ENCODE data around the gene PSMD6.

- no peak for TF ChIP-seq CTCF (conservative IDR thresholded peaks at IDR 0.05 in 1 of 2, IDR thresholded peaks at IDR 0.05 in 1 of 2; ENCODE audit: low read depth in 1 of 2, low read length in 2 of 2)
- TF ChIP-seq EZH2 (IDR thresholded peaks at IDR 0.05; ENCODE audit: low read length, missing control alignments) = no peak
Measured at GRCh38 chr3:64064804-64065203, 41.5 kb upstream of the PSMD6 start.
